A673 (cell line): ENCODE measurements around the gene TEX26. TPM values are rescaled to one million over a fixed set of nuclear protein-coding genes. Genes with fewer than 3 reads are reported as not detected.

Experiments
- BruUV-seq: library from RNA; stranded (reverse); fragments of 400-500 nt; replicated peaks from 2 replicates; lab custom pipeline; 2021; lab: Mats Ljungman, UMichigan
- CTCF ChIA-PET: fragments of 300-600 bp; sonication (Branson Sonifier 250); formaldehyde crosslinking; loops from one replicate; lab custom pipeline; 2022; ENCODE audit warnings: antibody characterized with exemption; lab: Charles Lee
- POLR2A ChIA-PET: fragments of 300-600 bp; sonication (Branson Sonifier 250); formaldehyde crosslinking; loops from one replicate; lab custom pipeline; 2022; ENCODE audit warnings: antibody characterized with exemption; ENCODE audit not compliant: low non-redundant PET; lab: Charles Lee
- DNase-seq: peaks from one replicate; pipeline ENCODE4 v3.0.0-alpha.2; 2015; ENCODE audit warnings: low spot score
- H3K27ac ChIP-seq: fragments of 200-600 bp; sonication (generic); 2 replicates; pipeline ENCODE4 v1.5.1; 2016; ENCODE audit warnings: mixed run types, low read depth, mild to moderate bottlenecking, mixed read lengths, antibody characterized with exemption, low read length; ENCODE audit not compliant: poor library complexity, severe bottlenecking
- H3K27me3 ChIP-seq: fragments of 200-600 bp; sonication (generic); replicated peaks from 2 replicates; pipeline ENCODE4 v1.6.1; 2017; ENCODE audit warnings: mixed run types, low read depth, mild to moderate bottlenecking, mixed read lengths, antibody characterized with exemption, low read length; ENCODE audit not compliant: insufficient read depth, poor library complexity
- H3K36me3 ChIP-seq: fragments of 200-600 bp; sonication (generic); 2 replicates; pipeline ENCODE4 v1.6.1; 2016; ENCODE audit warnings: mixed run types, mild to moderate bottlenecking, mixed read lengths, antibody characterized with exemption, low read length; ENCODE audit not compliant: insufficient read depth, poor library complexity, severe bottlenecking
- H3K4me1 ChIP-seq: fragments of 200-600 bp; sonication (generic); 2 replicates; pipeline ENCODE4 v1.6.1; 2017; ENCODE audit warnings: mixed run types, mild to moderate bottlenecking, mixed read lengths, antibody characterized with exemption, low read length; ENCODE audit not compliant: insufficient read depth, poor library complexity, severe bottlenecking
- H3K4me3 ChIP-seq: fragments of 200-600 bp; sonication (generic); 2 replicates; pipeline ENCODE4 v1.5.1; 2016; ENCODE audit warnings: low read depth, mixed run types, mild to moderate bottlenecking, mixed read lengths, low read length; ENCODE audit not compliant: poor library complexity, severe bottlenecking
- H3K9me3 ChIP-seq: fragments of 200-600 bp; sonication (generic); 2 replicates; pipeline ENCODE4 v1.6.1; 2016; ENCODE audit warnings: mixed run types, low read depth, mild to moderate bottlenecking, mixed read lengths, antibody characterized with exemption, low read length; ENCODE audit not compliant: poor library complexity, severe bottlenecking
- EZH2 ChIP-seq: fragments of 200-600 bp; sonication (generic); IDR thresholded peaks from 2 replicates; pipeline ENCODE4 v1.6.1; 2017; ENCODE audit warnings: borderline replicate concordance, low read depth, mild to moderate bottlenecking, mixed read lengths, antibody characterized with exemption, low read length; ENCODE audit not compliant: poor library complexity, severe bottlenecking
- intact Hi-C: fragments of 100-400 bp; cut with micrococcal nuclease; formaldehyde crosslinking; loops from one replicate; pipeline ENCODE4 v1.10.0; 2022; ENCODE audit not compliant: unreplicated experiment
- total RNA-seq: library from RNA; stranded (reverse); gene quantifications from 2 replicates; pipeline ENCODE4 v1.2.3, GENCODE V29; 2021
- TF ChIP-seq, protein P1 (sequence below): fragments of 300-800, 200-600 bp; sonication (generic); conservative IDR thresholded peaks from 2 replicates; pipeline ENCODE4 v1.5.1; 2017; ENCODE audit warnings: low read depth, mild to moderate bottlenecking, antibody characterized with exemption, low read length, moderate library complexity, mixed read lengths

Gene TEX26
- total RNA-seq, 1 experiment from 2014 or later, result not detected

DNA sequence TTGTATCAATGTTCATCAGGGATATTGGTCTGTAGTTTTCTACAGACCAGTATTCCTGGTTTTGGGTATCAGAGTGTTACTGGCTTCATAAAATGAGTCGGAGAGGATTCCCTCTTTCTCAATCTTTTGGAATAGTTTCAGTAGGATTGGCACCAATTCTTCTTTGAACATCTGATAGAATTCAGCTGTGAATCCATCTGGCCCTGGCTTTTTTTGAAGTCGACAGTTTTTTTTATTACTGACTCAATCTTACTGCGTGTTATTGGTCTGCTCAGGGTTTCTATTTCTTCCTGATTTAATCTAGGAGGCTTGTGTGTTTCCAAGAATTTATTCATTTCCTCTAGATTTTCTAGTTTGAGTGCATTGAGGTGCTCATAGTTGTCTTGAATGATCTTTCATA is 11.4 kb downstream of the TEX26 start:
- no peaks in the 10 kb centered on the region for H3K4me1 ChIP-seq
- BruUV-seq, result no TSS peak
- no peaks in the 10 kb centered on the region for H3K27me3 ChIP-seq
- TF ChIP-seq, protein P1, sequence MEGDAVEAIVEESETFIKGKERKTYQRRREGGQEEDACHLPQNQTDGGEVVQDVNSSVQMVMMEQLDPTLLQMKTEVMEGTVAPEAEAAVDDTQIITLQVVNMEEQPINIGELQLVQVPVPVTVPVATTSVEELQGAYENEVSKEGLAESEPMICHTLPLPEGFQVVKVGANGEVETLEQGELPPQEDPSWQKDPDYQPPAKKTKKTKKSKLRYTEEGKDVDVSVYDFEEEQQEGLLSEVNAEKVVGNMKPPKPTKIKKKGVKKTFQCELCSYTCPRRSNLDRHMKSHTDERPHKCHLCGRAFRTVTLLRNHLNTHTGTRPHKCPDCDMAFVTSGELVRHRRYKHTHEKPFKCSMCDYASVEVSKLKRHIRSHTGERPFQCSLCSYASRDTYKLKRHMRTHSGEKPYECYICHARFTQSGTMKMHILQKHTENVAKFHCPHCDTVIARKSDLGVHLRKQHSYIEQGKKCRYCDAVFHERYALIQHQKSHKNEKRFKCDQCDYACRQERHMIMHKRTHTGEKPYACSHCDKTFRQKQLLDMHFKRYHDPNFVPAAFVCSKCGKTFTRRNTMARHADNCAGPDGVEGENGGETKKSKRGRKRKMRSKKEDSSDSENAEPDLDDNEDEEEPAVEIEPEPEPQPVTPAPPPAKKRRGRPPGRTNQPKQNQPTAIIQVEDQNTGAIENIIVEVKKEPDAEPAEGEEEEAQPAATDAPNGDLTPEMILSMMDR, result no peak
- no peak for TF ChIP-seq EZH2
- ChIA-PET CTCF (no interaction called here), POLR2A (no interaction called here)
- no peak overlapping the region for H3K27ac ChIP-seq
- H3K4me3 ChIP-seq, result no peak overlapping the region
- DNase-seq, result no peak
- no peaks in the 10 kb centered on the region for H3K9me3 ChIP-seq
- intact Hi-C loops, result no loop called here
- no peaks in the 10 kb centered on the region for H3K36me3 ChIP-seq

DNA sequence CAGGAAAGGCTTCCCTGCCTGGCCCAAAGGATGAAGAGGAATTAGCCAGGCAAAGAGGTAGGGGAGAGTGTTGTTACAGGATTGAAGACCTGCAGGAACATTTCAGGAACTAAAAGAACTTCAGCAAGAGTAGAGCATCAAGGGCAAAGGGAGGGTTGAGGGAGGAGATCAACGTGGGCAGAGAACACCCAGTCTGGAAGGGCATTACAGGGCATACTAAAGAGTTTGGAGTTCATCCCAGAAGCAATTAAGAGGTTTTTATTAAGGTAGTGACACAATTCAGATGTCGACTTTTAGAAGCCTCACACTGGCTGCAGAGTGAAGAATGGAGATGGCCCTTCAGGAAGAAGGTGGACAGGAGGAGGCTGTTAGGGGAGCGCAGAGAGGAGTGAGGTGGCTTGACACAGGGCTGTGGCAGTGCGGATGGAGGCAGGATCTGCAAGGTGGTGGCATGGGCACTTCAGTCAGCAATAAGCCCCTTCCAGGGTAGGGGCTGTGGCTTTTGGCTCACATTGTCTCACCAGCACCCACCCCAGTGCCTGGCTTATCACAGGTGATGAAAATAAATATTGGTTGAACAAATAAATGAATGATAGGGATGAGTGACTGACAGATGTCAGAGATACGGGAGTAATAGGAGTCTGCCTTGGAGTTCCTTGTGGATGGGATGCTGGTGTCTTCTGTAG is 24.9 kb downstream of the TEX26 start:
- ChIA-PET POLR2A (no interaction called here), CTCF (no interaction called here)
- Histone ChIP-seq H3K27ac (no peak overlapping the region), H3K4me3 (no peak overlapping the region), H3K4me1 (no peaks in the 10 kb centered on the region), H3K27me3 (peaks cover 9% of the 10 kb centered on the region), H3K9me3 (peaks cover 3% of the 10 kb centered on the region), H3K36me3 (no peaks in the 10 kb centered on the region)
- TF ChIP-seq, protein P1, result no peak
- no peak for TF ChIP-seq EZH2
- intact Hi-C loops, result no loop called here
- no peak for DNase-seq
- no TSS peak for BruUV-seq

DNA sequence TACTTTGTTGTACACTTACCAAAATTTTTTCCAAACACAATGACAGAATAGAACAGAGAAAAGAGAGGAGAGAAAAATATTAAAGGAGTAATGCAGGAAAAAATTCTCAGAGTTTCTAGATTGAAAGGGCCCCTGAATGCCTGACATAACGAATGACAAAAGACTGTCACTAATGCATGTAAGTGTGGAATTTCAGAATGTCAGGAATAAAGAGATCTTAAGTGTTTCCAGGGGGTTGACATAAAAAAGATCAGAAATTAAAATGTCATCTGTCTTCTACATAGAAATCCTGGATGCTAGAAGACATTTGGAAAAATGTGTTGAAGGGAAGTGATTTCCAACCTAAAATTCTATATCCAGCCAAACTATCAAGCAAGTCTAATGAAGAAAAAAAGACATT is 27.2 kb downstream of the TEX26 start:
- Histone ChIP-seq H3K27ac (no peak overlapping the region), H3K36me3 (no peaks in the 10 kb centered on the region), H3K9me3 (peaks cover 3% of the 10 kb centered on the region), H3K4me1 (no peaks in the 10 kb centered on the region), H3K27me3 (no peaks in the 10 kb centered on the region), H3K4me3 (no peak overlapping the region)
- CTCF ChIA-PET, result no interaction called here
- intact Hi-C loops, result no loop called here
- TF ChIP-seq EZH2, result no peak
- TF ChIP-seq, protein P1, result no peak
- POLR2A ChIA-PET, result no interaction called here
- no peak for DNase-seq
- BruUV-seq, result no TSS peak
